ENCODE measurements around the gene TGFBRAP1.

- TF ChIP-seq CTCF (IDR thresholded peaks at IDR 0.05) (no peak), POLR2A (IDR thresholded peaks at IDR 0.05) (no peak), EP300 (IDR thresholded peaks at IDR 0.05) (no peak)
These were observed 50.9 kb downstream of the TGFBRAP1 start for GRCh38 chr2:105278654-105279053.

Measured in stomach (tissue), 4 donors.